GM12872 (cell line): ENCODE data around the gene AKAP8.

Experiments
- TF ChIP-seq, protein P1 (sequence below): IDR thresholded peaks from 3 replicates; pipeline ENCODE4 v1.5.1; 2011; ENCODE audit warnings: low read depth, mild to moderate bottlenecking, low read length, moderate library complexity; ENCODE audit not compliant: insufficient read depth

The AKAP8 gene

DNA sequence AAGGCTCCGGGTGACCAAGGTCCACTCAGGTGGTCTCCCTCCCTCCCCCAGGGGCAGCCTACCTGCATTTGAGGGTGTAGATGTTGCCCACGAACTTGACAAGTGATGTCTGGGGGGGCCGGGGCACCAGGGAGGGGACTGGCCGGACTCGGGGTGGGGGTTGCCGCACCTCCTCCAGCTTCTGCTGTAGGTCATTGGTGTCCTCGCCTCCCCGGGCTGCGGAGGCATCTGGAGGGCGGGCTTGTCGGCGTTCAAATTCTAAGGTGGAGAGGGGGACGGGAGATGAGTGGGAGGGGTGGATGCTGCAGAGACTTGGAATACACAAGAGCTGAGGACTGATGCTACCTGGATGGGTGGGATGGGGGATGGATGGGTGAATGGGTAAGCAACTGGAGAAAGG lies 44.5 kb upstream of the AKAP8 start:
- TF ChIP-seq, protein P1, sequence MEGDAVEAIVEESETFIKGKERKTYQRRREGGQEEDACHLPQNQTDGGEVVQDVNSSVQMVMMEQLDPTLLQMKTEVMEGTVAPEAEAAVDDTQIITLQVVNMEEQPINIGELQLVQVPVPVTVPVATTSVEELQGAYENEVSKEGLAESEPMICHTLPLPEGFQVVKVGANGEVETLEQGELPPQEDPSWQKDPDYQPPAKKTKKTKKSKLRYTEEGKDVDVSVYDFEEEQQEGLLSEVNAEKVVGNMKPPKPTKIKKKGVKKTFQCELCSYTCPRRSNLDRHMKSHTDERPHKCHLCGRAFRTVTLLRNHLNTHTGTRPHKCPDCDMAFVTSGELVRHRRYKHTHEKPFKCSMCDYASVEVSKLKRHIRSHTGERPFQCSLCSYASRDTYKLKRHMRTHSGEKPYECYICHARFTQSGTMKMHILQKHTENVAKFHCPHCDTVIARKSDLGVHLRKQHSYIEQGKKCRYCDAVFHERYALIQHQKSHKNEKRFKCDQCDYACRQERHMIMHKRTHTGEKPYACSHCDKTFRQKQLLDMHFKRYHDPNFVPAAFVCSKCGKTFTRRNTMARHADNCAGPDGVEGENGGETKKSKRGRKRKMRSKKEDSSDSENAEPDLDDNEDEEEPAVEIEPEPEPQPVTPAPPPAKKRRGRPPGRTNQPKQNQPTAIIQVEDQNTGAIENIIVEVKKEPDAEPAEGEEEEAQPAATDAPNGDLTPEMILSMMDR = no peak

DNA sequence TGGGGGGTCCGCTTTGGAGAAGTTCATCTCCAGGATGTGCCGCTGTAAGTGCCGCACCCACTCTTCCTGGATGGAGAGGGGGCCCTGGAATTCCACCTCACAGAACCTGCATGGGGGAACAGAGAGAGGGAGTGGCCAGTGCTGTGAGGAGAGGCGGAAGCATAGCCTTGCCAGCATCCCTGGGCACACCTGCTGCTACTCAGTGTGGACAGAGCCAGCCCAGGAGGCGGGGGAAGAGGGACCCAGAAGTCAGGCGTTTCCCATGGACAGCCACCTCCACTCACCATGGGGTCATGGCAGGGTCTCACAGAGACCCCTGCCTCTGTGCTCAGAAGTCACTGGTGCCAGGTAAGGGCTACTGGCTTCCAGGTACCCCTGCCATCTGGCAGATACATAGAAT lies 43.5 kb upstream of the AKAP8 start:
- TF ChIP-seq, protein P1 = no peak

DNA sequence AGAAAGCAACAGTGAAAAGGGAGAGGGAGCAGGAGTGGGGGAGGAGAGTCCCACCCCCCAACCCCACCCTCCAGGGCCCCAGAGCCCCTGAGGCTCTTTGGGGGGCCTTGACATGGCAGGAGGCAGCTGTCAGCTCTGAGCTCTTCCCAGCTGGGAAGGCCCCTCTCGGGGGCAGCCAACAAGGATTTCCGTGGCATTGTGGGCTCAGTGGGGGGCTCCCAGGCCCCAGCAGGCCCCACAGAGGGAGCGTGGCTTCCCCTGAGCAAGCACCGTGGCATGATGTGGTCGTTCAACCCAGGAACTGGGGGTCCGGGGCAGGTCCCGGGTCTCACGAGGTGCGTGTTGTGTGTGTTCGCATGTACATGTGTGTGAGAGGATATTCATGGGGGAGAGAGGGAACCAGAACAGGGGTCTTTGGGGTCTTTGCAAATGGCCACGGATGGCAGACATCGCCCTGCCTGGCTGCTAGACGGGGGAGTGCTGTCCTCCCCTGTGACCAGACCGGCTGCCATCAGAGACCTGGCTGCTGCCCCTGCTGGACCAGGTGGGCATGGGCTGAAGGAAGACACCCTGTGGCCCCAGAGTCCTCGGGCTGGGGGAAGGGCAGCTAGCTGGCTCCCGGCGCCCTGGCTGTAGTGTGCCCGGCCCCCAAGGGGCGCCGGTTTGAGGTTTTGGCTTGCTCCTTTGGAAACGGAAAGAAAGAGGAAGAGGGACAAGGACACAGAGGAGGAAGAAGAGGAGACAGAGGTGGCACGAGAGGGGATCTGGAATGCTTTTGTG lies 42.9 kb upstream of the AKAP8 start:
- TF ChIP-seq, protein P1 = no peak

DNA sequence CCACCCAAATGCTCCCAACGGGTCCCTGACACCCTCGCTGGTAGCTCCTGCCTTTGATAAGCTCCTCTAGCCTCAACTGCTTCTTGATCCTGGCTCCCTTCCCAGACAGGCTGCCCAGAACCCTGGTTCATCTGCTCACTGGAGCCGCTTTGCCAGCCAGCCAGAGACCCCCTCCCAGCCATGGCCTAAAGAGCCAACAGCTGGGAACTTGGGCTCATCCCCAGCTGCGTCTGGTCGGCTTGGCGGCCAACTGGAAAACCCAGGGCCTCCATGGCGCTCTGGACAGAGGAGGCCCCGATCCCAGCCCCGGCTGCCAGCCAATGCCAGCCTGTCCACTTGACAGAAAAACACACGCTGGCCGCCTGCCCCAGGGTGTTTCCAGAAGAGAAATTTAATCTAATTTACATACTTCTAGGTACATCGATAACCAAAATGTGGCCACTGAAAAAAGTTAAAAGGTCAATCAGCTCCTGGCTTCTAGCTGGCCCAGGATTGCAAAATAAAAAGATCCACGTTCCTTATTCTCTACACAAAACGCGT lies 42.2 kb upstream of the AKAP8 start:
- TF ChIP-seq, protein P1 = no peak

DNA sequence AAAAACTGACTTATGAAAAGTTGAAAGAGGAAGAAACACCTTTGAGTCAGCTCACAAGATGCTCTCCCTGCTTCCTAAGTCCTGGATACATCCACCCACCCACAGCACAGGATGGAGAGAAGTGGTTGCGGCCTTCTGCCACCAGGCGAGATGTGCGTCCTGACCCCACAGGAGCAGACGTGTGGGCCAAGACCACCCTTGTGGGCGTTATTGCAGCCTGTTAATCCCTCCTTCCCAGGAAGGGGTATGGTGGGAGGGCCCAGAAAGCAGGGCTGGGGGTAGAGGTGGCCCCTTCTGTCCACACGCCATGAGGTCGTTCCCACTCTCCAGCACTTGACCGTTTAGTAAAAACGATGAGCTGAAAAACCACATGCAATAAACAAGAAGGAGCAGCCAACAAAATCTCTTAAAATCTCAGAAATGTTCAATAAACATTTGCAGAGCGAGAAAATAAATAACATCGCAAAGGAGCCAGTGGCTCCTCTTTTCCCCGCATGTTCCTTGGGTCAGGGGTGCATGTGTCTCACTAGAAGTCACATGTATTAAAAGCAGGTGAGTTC lies 41.6 kb upstream of the AKAP8 start:
- TF ChIP-seq, protein P1 = no peak

DNA sequence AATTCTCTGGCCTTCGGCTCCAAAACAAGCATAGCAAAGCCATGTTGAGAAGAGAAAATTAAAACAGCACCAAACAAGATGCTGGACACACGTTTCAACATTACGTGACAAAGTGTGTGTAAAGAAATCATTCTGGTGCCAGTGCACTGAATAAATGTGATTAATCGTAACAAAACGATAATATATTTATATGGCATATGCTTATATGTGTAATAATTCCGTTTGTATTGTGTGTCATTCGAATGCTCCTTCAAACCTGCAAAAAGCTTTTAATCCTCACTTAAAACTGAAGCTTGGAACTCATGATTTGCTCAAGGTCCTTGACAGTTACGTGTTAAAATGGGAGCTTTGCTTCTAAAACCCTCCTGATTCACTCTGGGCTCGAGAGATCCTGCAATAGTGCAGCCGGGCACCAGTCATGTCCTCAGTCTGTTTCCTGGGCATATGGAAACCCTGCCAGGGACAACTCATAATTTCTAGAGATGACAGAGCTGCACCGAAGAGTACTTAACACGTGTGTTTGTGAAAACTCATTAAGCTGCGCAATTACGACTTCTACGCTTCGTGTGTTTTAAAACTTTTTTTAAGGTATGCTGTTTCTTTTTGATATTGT lies 39.9 kb upstream of the AKAP8 start:
- TF ChIP-seq, protein P1 = no peak

DNA sequence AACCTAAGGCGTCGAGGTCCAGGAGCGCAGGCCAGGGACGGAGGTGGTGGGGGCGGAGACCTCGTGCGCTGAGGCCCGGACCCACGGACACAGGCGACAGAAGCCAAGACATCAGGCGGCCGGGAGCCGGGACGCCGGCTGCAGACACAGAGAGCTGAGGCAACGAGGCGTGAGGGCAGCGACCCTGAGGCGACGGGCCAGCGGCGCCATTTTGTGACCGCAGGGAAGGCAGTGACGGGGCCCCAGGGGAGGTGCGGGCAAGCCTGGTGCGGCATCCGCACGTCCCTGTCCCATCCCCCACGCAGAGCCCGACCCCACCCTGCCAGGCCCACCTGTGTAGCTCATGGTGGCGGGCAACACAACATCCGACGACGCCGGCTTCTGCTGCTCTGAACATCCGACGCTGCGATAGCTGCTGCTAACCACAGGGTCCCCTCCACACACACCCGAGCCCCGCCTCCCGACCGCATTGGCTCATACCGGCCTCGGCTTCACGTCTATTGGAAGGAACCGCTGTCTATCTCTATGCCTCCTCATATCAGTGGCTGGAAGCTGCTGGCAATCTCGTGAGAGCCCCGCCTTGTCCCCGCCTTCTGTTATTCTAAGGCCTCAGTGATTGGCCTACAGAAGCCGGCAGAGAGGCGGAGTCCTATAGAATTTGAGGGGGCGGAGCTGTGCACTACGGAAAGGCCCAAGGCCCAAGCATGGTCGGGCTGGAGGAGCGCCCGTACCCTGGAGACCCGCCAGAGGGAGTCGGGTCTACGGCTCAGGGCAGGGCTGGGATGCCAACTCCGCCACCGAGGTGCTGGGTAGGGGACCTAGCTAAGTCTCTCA lies 39.2 kb upstream of the AKAP8 start, which contains the start of gene AKAP8L:
AKAP8L (minus strand) TSS at position 410 of the 834 bp plus-strand sequence; CDS start at position 345, 65 bp downstream.
- TF ChIP-seq, protein P1 = peak; percentile 86
